ENCODE results near the gene SPCS3.
"Not testable (repeated sequence)": the region's sequence is repeated elsewhere in the genome, so short reads cannot be mapped to it uniquely, and the experiment has no call there.

Gene SPCS3

DNA sequence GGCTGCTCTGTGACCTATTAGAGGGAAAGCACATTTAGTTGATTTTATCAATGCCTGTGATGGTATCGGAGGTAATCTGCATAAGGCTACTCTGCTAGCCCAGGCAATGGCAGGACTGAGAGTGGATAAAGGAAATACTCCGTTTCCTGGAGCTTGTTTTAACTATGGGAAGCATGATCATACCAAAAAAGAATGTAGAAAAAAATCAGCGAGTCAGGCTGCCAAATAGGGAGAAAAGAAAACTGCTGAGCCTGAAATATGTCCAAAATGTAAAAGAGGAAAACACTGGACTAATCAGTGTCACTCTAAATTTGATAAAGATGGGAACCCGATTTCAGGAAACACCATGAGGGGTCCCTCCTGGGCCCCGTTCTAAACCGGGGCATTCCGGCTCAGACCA lies 25.6 kb downstream of the SPCS3 start:
- H3K4me1 ChIP-seq (ENCODE audit: control insufficient read depth, insufficient read depth, low read length); H3K9ac ChIP-seq (ENCODE audit: low read length in 2 of 2); H3K27ac ChIP-seq (ENCODE audit: low read length); H3K4me3 ChIP-seq (ENCODE audit: low read length in 2 of 2); H3K36me3 ChIP-seq (ENCODE audit: control insufficient read depth in 2 of 2, insufficient read depth in 2 of 2, low read length in 2 of 2); H3K27me3 ChIP-seq (ENCODE audit: control insufficient read depth in 1 of 2, insufficient read depth in 2 of 2, low read length in 2 of 2): not testable (repeated sequence)
- H3K9me3 ChIP-seq (ENCODE audit: control insufficient read depth in 2 of 2, low read length in 2 of 2) = peaks cover 4 to 16% of the 10 kb centered on the region in 2 donors

DNA sequence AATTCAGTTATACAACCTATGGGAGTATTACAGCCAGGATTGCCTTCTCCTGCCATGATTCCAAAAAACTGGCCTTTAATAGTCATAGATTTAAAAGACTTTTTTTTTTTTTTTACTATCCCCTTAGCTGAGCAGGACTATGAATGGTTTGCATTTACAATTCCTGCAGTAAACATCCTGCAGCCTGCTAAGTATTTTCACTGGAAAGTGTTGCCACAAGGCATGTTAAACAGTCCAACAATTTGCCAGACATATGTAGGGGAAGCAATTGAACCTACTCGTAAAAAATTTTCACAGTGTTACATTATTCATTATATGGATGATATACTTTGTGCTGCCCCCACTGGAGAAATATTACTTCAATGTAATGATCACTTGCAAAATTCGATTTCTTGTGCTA lies 27.1 kb downstream of the SPCS3 start:
- not testable (repeated sequence) for H3K27me3 ChIP-seq (ENCODE audit: control insufficient read depth in 1 of 2, insufficient read depth in 2 of 2, low read length in 2 of 2); H3K4me1 ChIP-seq (ENCODE audit: control insufficient read depth, insufficient read depth, low read length); H3K4me3 ChIP-seq (ENCODE audit: low read length in 2 of 2); H3K27ac ChIP-seq (ENCODE audit: low read length); H3K9ac ChIP-seq (ENCODE audit: low read length in 2 of 2); H3K36me3 ChIP-seq (ENCODE audit: control insufficient read depth in 2 of 2, insufficient read depth in 2 of 2, low read length in 2 of 2)
- H3K9me3 ChIP-seq (ENCODE audit: control insufficient read depth in 2 of 2, low read length in 2 of 2) = peaks cover 4 to 16% of the 10 kb centered on the region in 2 donors

DNA sequence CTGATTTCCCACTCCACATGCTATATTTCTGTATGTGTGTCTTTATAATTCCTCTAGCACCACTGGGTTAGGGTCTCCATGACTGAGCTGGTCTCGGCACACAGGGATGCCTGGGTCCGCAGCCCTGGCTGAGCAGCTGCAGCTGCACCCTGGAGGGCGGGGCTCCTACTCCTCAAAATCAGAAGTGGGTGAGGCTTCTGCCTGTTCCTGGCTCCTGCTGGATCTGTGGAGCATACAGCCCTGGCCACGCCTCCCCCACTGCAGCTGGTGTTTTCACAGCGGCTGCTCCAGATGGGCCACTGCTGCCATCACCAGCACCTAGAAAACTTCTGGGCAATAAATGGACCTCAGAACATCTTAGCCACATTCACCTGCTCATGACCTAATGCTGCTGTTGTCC lies 30.9 kb downstream of the SPCS3 start:
- Histone ChIP-seq H3K36me3 (ENCODE audit: control insufficient read depth in 2 of 2, insufficient read depth in 2 of 2, low read length in 2 of 2) (no peaks in the 10 kb centered on the region), H3K4me3 (ENCODE audit: low read length in 2 of 2) (no peak overlapping the region), H3K9me3 (ENCODE audit: control insufficient read depth in 2 of 2, low read length in 2 of 2) (no peaks in the 10 kb centered on the region), H3K27ac (ENCODE audit: low read length) (no peak overlapping the region), H3K4me1 (ENCODE audit: control insufficient read depth, insufficient read depth, low read length) (no peaks in the 10 kb centered on the region), H3K27me3 (ENCODE audit: control insufficient read depth in 1 of 2, insufficient read depth in 2 of 2, low read length in 2 of 2) (no peaks in the 10 kb centered on the region), H3K9ac (ENCODE audit: low read length in 2 of 2) (no peak overlapping the region)

DNA sequence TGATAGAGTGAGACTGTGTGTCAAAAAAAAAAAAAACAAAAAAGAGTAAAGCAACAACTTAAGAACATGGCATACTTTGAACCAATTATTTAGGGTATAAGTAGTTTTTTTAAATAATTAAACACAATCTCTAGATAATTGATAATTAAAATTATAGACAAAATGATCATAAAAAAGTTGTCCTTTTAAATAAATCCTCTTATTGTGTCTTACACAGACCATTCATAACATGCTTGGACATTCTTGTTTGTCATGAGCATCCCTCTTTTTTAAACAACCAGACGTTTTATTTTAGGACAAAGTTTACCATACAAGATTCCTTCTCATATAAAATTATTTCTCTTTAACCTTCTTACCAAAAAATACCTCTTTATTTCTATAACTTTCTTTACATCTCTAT lies 35.1 kb downstream of the SPCS3 start:
- Histone ChIP-seq H3K4me1 (ENCODE audit: control insufficient read depth, insufficient read depth, low read length) (no peaks in the 10 kb centered on the region), H3K9me3 (ENCODE audit: control insufficient read depth in 2 of 2, low read length in 2 of 2) (no peaks in the 10 kb centered on the region), H3K4me3 (ENCODE audit: low read length in 2 of 2) (no peak overlapping the region), H3K9ac (ENCODE audit: low read length in 2 of 2) (no peak overlapping the region), H3K36me3 (ENCODE audit: control insufficient read depth in 2 of 2, insufficient read depth in 2 of 2, low read length in 2 of 2) (no peaks in the 10 kb centered on the region), H3K27me3 (ENCODE audit: control insufficient read depth in 1 of 2, insufficient read depth in 2 of 2, low read length in 2 of 2) (no peaks in the 10 kb centered on the region), H3K27ac (ENCODE audit: low read length) (no peak overlapping the region)

DNA sequence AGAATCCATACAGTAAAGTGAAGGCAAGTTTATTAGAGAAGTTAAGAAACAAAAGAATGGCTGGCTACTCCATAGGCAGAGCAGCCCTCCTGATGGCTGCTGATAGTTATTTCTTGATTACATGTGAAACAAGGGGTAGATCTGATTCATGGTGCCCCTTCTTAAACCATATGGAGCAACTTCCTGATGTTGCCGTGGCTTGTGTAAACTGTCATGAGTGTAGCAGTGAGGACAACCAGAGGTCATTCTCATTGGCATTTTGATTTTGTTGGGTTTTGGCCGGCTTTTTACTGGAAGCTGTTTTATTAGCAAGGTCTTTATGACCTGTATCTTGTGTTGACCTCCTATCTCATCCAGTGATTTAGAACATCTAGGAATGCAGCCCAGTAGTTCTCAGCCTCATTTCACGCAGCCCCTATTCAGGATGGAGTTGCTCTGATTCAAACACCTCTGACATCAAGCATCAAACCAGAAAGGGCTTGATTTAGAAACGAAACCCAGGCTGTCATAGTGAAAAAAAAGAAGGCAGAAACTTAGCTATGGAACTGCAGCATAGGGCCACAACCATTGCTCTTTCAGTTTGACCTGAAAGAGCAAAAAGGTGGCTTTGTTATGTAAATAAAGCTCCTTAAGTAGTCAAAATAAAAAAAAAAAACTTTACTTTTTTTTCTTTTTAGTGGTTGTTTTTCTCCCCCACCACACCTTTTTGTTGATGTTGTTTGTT lies 37.8 kb downstream of the SPCS3 start:
- Histone ChIP-seq H3K4me1 (ENCODE audit: control insufficient read depth, insufficient read depth, low read length) (no peaks in the 10 kb centered on the region), H3K4me3 (ENCODE audit: low read length in 2 of 2) (no peak overlapping the region), H3K27ac (ENCODE audit: low read length) (no peak overlapping the region), H3K9ac (ENCODE audit: low read length in 2 of 2) (no peak overlapping the region), H3K36me3 (ENCODE audit: control insufficient read depth in 2 of 2, insufficient read depth in 2 of 2, low read length in 2 of 2) (no peaks in the 10 kb centered on the region), H3K27me3 (ENCODE audit: control insufficient read depth in 1 of 2, insufficient read depth in 2 of 2, low read length in 2 of 2) (no peaks in the 10 kb centered on the region), H3K9me3 (ENCODE audit: control insufficient read depth in 2 of 2, low read length in 2 of 2) (no peaks in the 10 kb centered on the region)

DNA sequence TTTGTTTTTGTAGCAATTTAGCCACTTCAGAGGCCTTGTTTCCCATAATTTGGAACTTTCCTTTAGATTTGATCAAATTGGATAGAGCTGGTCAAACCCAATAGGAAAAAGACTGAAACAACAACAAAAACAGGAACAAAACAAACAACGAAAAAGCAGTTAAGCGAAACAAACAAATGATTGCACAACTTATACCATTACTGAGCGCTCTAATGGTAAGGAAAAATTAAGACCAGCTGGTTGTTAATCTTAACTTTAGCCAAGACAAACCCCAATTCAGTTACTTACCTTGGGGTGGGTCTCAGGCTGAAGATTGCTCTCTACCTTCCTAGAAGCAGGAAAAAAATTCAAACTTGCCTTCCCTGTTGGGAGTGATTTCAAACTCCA lies 38.3 kb downstream of the SPCS3 start:
- Histone ChIP-seq H3K4me3 (ENCODE audit: low read length in 2 of 2) (no peak overlapping the region), H3K36me3 (ENCODE audit: control insufficient read depth in 2 of 2, insufficient read depth in 2 of 2, low read length in 2 of 2) (no peaks in the 10 kb centered on the region), H3K4me1 (ENCODE audit: control insufficient read depth, insufficient read depth, low read length) (no peaks in the 10 kb centered on the region), H3K27me3 (ENCODE audit: control insufficient read depth in 1 of 2, insufficient read depth in 2 of 2, low read length in 2 of 2) (no peaks in the 10 kb centered on the region), H3K9ac (ENCODE audit: low read length in 2 of 2) (no peak overlapping the region), H3K9me3 (ENCODE audit: control insufficient read depth in 2 of 2, low read length in 2 of 2) (no peaks in the 10 kb centered on the region), H3K27ac (ENCODE audit: low read length) (no peak overlapping the region)

DNA sequence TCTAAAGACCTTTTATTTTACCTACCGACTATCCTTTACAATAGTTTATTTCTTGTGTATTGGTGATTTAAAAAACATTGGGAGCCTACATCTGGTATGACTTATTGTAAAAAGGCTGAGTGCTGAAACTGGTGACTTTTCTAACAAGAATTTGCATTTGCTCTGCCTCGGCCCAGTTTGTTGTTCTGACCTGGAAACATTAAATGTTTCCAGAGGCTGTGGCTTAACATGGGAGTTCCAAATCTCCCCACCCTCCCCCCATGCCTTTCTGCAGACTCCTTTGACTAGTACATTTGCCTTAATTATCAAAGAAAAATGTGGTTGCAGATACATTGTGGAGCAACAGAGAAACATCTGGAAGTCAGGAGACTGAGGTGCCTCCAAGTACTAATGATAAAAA lies 39.8 kb downstream of the SPCS3 start:
- H3K27ac ChIP-seq (ENCODE audit: low read length) = no peak overlapping the region
- H3K9ac ChIP-seq (ENCODE audit: low read length in 2 of 2) = no peak overlapping the region
- H3K36me3 ChIP-seq (ENCODE audit: control insufficient read depth in 2 of 2, insufficient read depth in 2 of 2, low read length in 2 of 2) = no peaks in the 10 kb centered on the region
- H3K9me3 ChIP-seq (ENCODE audit: control insufficient read depth in 2 of 2, low read length in 2 of 2) = no peaks in the 10 kb centered on the region
- no peaks in the 10 kb centered on the region for H3K27me3 ChIP-seq (ENCODE audit: control insufficient read depth in 1 of 2, insufficient read depth in 2 of 2, low read length in 2 of 2)
- no peaks in the 10 kb centered on the region for H3K4me1 ChIP-seq (ENCODE audit: control insufficient read depth, insufficient read depth, low read length)
- H3K4me3 ChIP-seq (ENCODE audit: low read length in 2 of 2) = no peak overlapping the region

DNA sequence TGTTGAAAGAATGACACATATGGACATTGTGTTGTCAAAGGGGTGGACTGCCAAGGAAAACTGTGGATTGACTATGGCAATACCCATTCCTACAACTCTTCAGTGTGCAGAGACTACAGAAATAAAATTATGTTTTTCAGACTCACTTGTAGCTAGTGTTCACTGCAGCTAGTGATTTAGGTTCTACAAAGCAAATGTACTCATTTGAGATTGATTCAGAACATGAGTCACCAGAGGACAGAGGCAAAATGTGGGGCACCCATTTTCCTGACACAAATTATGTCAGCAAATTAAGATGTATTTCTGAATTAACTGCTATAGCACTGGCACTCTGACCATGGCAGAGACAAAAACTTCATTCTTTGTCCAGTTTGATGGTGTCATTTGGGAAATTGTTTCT lies 40.7 kb downstream of the SPCS3 start:
- H3K27ac ChIP-seq (ENCODE audit: low read length) = no peak overlapping the region
- no peaks in the 10 kb centered on the region for H3K4me1 ChIP-seq (ENCODE audit: control insufficient read depth, insufficient read depth, low read length)
- no peak overlapping the region for H3K9ac ChIP-seq (ENCODE audit: low read length in 2 of 2)
- H3K9me3 ChIP-seq (ENCODE audit: control insufficient read depth in 2 of 2, low read length in 2 of 2) = no peaks in the 10 kb centered on the region
- no peak overlapping the region for H3K4me3 ChIP-seq (ENCODE audit: low read length in 2 of 2)
- no peaks in the 10 kb centered on the region for H3K36me3 ChIP-seq (ENCODE audit: control insufficient read depth in 2 of 2, insufficient read depth in 2 of 2, low read length in 2 of 2)
- H3K27me3 ChIP-seq (ENCODE audit: control insufficient read depth in 1 of 2, insufficient read depth in 2 of 2, low read length in 2 of 2) = no peaks in the 10 kb centered on the region

DNA sequence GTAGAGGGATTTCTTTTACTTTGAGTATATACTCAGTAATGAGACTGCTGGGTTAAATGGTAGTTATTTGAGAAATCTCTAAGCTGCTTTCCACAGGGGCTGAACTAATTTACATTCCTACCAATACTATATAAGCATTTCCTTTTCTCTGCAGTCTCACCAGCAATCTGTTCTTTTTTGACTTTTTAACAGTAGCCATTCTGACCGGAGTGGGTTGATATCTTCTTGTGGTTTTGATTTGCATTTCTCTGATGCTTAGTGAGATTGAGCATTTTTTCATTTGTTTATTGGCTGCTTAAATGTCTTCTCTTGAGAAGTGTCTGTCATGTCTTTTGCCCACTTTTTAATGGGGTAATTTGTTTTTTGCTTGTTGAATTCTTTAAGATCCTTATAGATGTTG lies 43.3 kb downstream of the SPCS3 start:
- Histone ChIP-seq H3K4me3 (ENCODE audit: low read length in 2 of 2) (no peak overlapping the region), H3K9me3 (ENCODE audit: control insufficient read depth in 2 of 2, low read length in 2 of 2) (no peaks in the 10 kb centered on the region), H3K27ac (ENCODE audit: low read length) (no peak overlapping the region), H3K36me3 (ENCODE audit: control insufficient read depth in 2 of 2, insufficient read depth in 2 of 2, low read length in 2 of 2) (no peaks in the 10 kb centered on the region), H3K9ac (ENCODE audit: low read length in 2 of 2) (no peak overlapping the region), H3K4me1 (ENCODE audit: control insufficient read depth, insufficient read depth, low read length) (no peaks in the 10 kb centered on the region), H3K27me3 (ENCODE audit: control insufficient read depth in 1 of 2, insufficient read depth in 2 of 2, low read length in 2 of 2) (no peaks in the 10 kb centered on the region)

DNA sequence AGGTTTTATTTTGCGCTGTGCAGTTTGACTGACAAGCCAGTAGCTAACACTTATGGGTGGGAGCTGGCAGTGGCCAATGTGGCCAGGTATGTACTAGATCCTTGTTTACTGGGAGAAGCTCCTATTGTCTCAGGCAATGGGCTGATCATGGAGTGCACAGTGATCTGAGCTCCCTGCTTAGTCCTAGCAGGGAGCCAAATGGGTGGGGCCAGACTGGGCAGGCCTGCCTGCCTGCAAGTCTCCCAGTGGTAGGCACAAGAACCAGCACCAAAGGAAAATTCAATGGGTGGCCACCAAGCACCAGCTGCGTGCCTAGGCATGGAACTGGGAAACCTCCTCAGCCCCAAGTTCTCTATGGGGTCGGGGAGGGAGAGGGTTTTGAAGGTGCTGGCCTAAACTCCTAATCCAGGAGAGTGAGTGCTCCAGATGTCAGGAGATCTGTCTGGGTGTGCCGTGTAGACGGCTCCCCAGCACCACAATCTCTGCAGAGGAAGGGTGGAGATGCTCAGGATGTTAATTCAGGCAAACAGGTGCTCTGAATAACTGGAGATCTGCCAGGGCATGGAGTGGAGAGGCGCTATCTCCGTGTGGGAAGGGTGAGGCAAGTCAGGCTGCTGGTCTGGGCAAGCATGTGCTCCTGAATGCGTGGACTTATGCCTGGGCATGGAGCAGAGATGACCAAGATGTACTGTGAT lies 48.2 kb downstream of the SPCS3 start:
- Histone ChIP-seq H3K27me3 (ENCODE audit: control insufficient read depth in 1 of 2, insufficient read depth in 2 of 2, low read length in 2 of 2) (no peaks in the 10 kb centered on the region), H3K9me3 (ENCODE audit: control insufficient read depth in 2 of 2, low read length in 2 of 2) (no peaks in the 10 kb centered on the region), H3K36me3 (ENCODE audit: control insufficient read depth in 2 of 2, insufficient read depth in 2 of 2, low read length in 2 of 2) (no peaks in the 10 kb centered on the region), H3K4me1 (ENCODE audit: control insufficient read depth, insufficient read depth, low read length) (no peaks in the 10 kb centered on the region), H3K9ac (ENCODE audit: low read length in 2 of 2) (no peak overlapping the region), H3K27ac (ENCODE audit: low read length) (no peak overlapping the region), H3K4me3 (ENCODE audit: low read length in 2 of 2) (no peak overlapping the region)

DNA sequence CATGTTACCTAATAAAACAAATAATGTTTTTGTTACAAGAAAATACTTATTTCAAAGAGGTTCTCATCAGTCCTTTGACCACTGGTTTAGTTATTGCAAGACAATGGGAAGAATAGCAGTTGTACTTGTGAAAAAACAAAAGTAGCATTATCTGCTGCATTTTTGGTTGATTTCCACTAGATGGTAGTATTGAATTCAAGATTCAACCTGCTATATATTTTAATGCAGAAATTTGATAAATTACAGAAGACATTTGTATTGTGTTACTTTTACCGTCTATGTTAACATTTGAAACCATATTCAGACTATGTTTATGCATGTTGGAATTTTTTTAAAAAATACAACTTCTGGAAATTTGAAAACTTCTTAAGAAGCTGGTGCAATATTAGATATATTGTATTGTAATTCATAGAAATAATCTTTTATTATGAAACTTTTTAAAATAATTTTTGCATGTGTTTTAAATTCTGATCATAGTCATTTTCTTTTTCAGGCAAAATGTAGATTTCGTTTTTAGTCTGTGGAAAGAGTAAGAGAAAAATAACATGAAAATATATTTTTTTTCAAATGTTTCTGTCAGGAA lies 56.4 kb downstream of the SPCS3 start:
- Histone ChIP-seq H3K9ac (ENCODE audit: low read length in 2 of 2) (no peak overlapping the region), H3K36me3 (ENCODE audit: control insufficient read depth in 2 of 2, insufficient read depth in 2 of 2, low read length in 2 of 2) (no peaks in the 10 kb centered on the region), H3K4me1 (ENCODE audit: control insufficient read depth, insufficient read depth, low read length) (no peaks in the 10 kb centered on the region), H3K4me3 (ENCODE audit: low read length in 2 of 2) (no peak overlapping the region), H3K27me3 (ENCODE audit: control insufficient read depth in 1 of 2, insufficient read depth in 2 of 2, low read length in 2 of 2) (no peaks in the 10 kb centered on the region), H3K9me3 (ENCODE audit: control insufficient read depth in 2 of 2, low read length in 2 of 2) (no peaks in the 10 kb centered on the region), H3K27ac (ENCODE audit: low read length) (no peak overlapping the region)
